Smooth muscle cell (in vitro differentiated cells): ENCODE data around the gene MAP2K3. TPM values are rescaled to one million over a fixed set of nuclear protein-coding genes. Genes with fewer than 3 reads are reported as not detected.

ENCODE experiments used
- DNase-seq: peaks from one replicate; lab custom pipeline; 2025; ENCODE audit not compliant: unreplicated experiment; lab: John Stamatoyannopoulos, UW
- H2AFZ ChIP-seq: fragments of 200-600 bp; sonication (generic); 2 replicates; pipeline ENCODE4 v1.6.0; 2016; ENCODE audit warnings: antibody characterized with exemption, low read depth, mild to moderate bottlenecking
- H3F3A ChIP-seq: fragments of 200-600 bp; sonication (generic); 2 replicates; pipeline ENCODE4 v1.6.0; 2017; ENCODE audit warnings: antibody characterized with exemption, low read depth
- H3K27ac ChIP-seq: fragments of 200-600 bp; sonication (generic); 2 replicates; pipeline ENCODE4 v1.5.1; 2016; ENCODE audit warnings: low read depth, mild to moderate bottlenecking
- H3K27me3 ChIP-seq: fragments of 200-600 bp; sonication (generic); 2 replicates; pipeline ENCODE4 v1.6.1; 2016; ENCODE audit warnings: low read depth, mild to moderate bottlenecking
- H3K36me3 ChIP-seq: fragments of 200-600 bp; sonication (generic); 2 replicates; pipeline ENCODE4 v1.5.1; 2016; ENCODE audit warnings: low read depth
- H3K4me1 ChIP-seq: fragments of 200-600 bp; sonication (generic); 2 replicates; pipeline ENCODE4 v1.5.1; 2016; ENCODE audit warnings: low read depth
- H3K4me2 ChIP-seq: fragments of 200-600 bp; sonication (generic); 2 replicates; pipeline ENCODE4 v1.6.0; 2016; ENCODE audit warnings: mild to moderate bottlenecking
- H3K4me3 ChIP-seq: fragments of 200-600 bp; sonication (generic); 2 replicates; pipeline ENCODE4 v1.5.1; 2016; ENCODE audit warnings: mild to moderate bottlenecking
- H3K79me2 ChIP-seq: fragments of 200-600 bp; sonication (generic); 2 replicates; pipeline ENCODE4 v1.6.0; 2016; ENCODE audit warnings: low read depth, mild to moderate bottlenecking
- H3K9ac ChIP-seq: fragments of 200-600 bp; sonication (generic); 2 replicates; pipeline ENCODE4 v1.6.0; 2016; ENCODE audit warnings: low read depth
- H3K9me3 ChIP-seq: fragments of 200-600 bp; sonication (generic); replicated peaks from 2 replicates; pipeline ENCODE4 v1.5.1; 2016; ENCODE audit warnings: low read depth
- H4K20me1 ChIP-seq: fragments of 200-600 bp; sonication (generic); 2 replicates; pipeline ENCODE4 v1.6.0; 2016; ENCODE audit warnings: low read depth
- CTCF ChIP-seq: fragments of 200-600 bp; sonication (generic); IDR thresholded peaks from 2 replicates; pipeline ENCODE4 v1.5.1; 2017; ENCODE audit warnings: borderline replicate concordance, mild to moderate bottlenecking, antibody characterized with exemption; ENCODE audit not compliant: insufficient read depth, poor library complexity, severe bottlenecking
- WGBS: methylation state at CpG from one replicate; pipeline ENCODE4 v1.1.7; 2016; ENCODE audit warnings: low lambda C conversion rate; 5-methylcytosine and 5-hydroxymethylcytosine counted together
- polyA plus RNA-seq: library from polyadenylated mRNA; unstranded; fragments of >200 nt; fragmentation: Nextera tagmentation; extraction: Ambion mirVana; gene quantifications from 2 replicates; pipeline ENCODE4 v1.2.1, GENCODE V29; 2016
- total RNA-seq: library from RNA; depleted of rRNA; stranded (reverse); fragments of >200 nt; gene quantifications from 2 replicates; pipeline ENCODE4 v1.2.3, GENCODE V29; 2014

The MAP2K3 gene
- total and polyA plus RNA-seq, 2 experiments from 2014 or later: 14.2 to 53.8 TPM

GRCh38 chr17:21271454-21272183, 12.9 kb upstream of the MAP2K3 start:
- 94% methylated on average over 10 of the region's 10 CpGs for whole genome bisulfite sequencing
- TF ChIP-seq CTCF: no peak
- no peak overlapping the region for H3K4me2 ChIP-seq
- H3F3A ChIP-seq: no peaks in the 10 kb centered on the region
- H3K27ac ChIP-seq: no peak overlapping the region
- no peaks in the 10 kb centered on the region for H3K27me3 ChIP-seq
- H3K4me3 ChIP-seq: no peak overlapping the region
- H3K9me3 ChIP-seq: no peaks in the 10 kb centered on the region
- H3K9ac ChIP-seq: no peak overlapping the region
- no peaks in the 10 kb centered on the region for H4K20me1 ChIP-seq
- no peak for DNase-seq
- no peaks in the 10 kb centered on the region for H3K36me3 ChIP-seq
- H2AFZ ChIP-seq: no peak overlapping the region
- H3K79me2 ChIP-seq: no peaks in the 10 kb centered on the region
- H3K4me1 ChIP-seq: no peaks in the 10 kb centered on the region

GRCh38 chr17:21272250-21272649, 12.3 kb upstream of the MAP2K3 start:
- Histone ChIP-seq H3F3A (no peaks in the 10 kb centered on the region), H3K27ac (no peak overlapping the region), H3K79me2 (no peaks in the 10 kb centered on the region), H3K27me3 (no peaks in the 10 kb centered on the region), H3K9ac (no peak overlapping the region), H3K4me2 (no peak overlapping the region), H4K20me1 (no peaks in the 10 kb centered on the region), H2AFZ (no peak overlapping the region), H3K9me3 (no peaks in the 10 kb centered on the region), H3K36me3 (no peaks in the 10 kb centered on the region), H3K4me3 (no peak overlapping the region), H3K4me1 (no peaks in the 10 kb centered on the region)
- no peak for TF ChIP-seq CTCF
- DNase-seq: no peak
- WGBS: 83% methylated on average over 3 of the region's 3 CpGs

GRCh38 chr17:21272881-21273792, 11.4 kb upstream of the MAP2K3 start:
- H3K9me3 ChIP-seq: no peaks in the 10 kb centered on the region
- H3K4me1 ChIP-seq: no peaks in the 10 kb centered on the region
- no peaks in the 10 kb centered on the region for H3K79me2 ChIP-seq
- H3K4me2 ChIP-seq: no peak overlapping the region
- H3K4me3 ChIP-seq: no peak overlapping the region
- no peaks in the 10 kb centered on the region for H3F3A ChIP-seq
- no peak overlapping the region for H3K27ac ChIP-seq
- no peak for TF ChIP-seq CTCF
- H3K36me3 ChIP-seq: no peaks in the 10 kb centered on the region
- 88% methylated on average over 14 of the region's 14 CpGs for WGBS
- H2AFZ ChIP-seq: no peak overlapping the region
- H3K27me3 ChIP-seq: no peaks in the 10 kb centered on the region
- H3K9ac ChIP-seq: no peak overlapping the region
- DNase-seq: no peak
- H4K20me1 ChIP-seq: no peaks in the 10 kb centered on the region
